Lung (tissue), 12 donors: ENCODE results near the gene CELSR3. TPM values are rescaled to one million over a fixed set of nuclear protein-coding genes. Genes with fewer than 3 reads are reported as not detected.

ENCODE experiments used
- ATAC-seq: fragments of 200-7000 bp; cut with Tn5 transposase; one replicate; pipeline ENCODE4 v1.9.1; 2020; ENCODE audit warnings: moderate number of reproducible peaks; ENCODE audit not compliant: insufficient read depth, low FRiP score
- DNase-seq, 3 donors: peaks; one replicate each; pipeline ENCODE4 v3.0.0-alpha.2; 2013 to 2017
- H3K27ac ChIP-seq, 2 donors: one replicate each; pipeline ENCODE4 v1.5.1; 2013; ENCODE audit warnings: mild to moderate bottlenecking in 2 of 2, moderate library complexity in 2 of 2, control low read depth in 1 of 2, inconsistent platforms in 1 of 2, low read depth in 1 of 2, low read length in 1 of 2
- H3K27me3 ChIP-seq, 3 donors: one replicate each; pipeline ENCODE4 v1.5.1; 2013; ENCODE audit warnings: low read length in 2 of 3; ENCODE audit not compliant: control insufficient read depth in 3 of 3, insufficient read depth in 3 of 3
- H3K36me3 ChIP-seq, 4 donors: one replicate each; pipeline ENCODE4 v1.5.1; 2013; ENCODE audit warnings: low read length in 4 of 4, mild to moderate bottlenecking in 1 of 4, moderate library complexity in 1 of 4; ENCODE audit not compliant: control insufficient read depth in 4 of 4, insufficient read depth in 4 of 4
- H3K4me1 ChIP-seq, 5 donors: one replicate each; pipeline ENCODE4 v1.5.1; 2013; ENCODE audit warnings: low read length in 5 of 5, mild to moderate bottlenecking in 2 of 5, moderate library complexity in 1 of 5; ENCODE audit not compliant: control insufficient read depth in 5 of 5, insufficient read depth in 5 of 5
- H3K4me3 ChIP-seq: one replicate; pipeline ENCODE4 v1.5.1; 2013; ENCODE audit warnings: mild to moderate bottlenecking, control low read depth, moderate library complexity
- H3K9ac ChIP-seq, 2 donors: one replicate each; pipeline ENCODE4 v1.5.1; 2013; ENCODE audit warnings: low read length in 2 of 2, control low read depth in 1 of 2; ENCODE audit not compliant: insufficient read depth in 1 of 2
- H3K9me3 ChIP-seq, 4 donors: one replicate each; pipeline ENCODE4 v1.5.1; 2013; ENCODE audit warnings: low read length in 3 of 4, mild to moderate bottlenecking in 1 of 4, moderate library complexity in 1 of 4; ENCODE audit not compliant: control insufficient read depth in 4 of 4, insufficient read depth in 3 of 4
- CTCF ChIP-seq: IDR thresholded peaks from 2 replicates; pipeline ENCODE4 v1.5.1; 2012; ENCODE audit warnings: mild to moderate bottlenecking; ENCODE audit errors: control extremely low read depth, extremely low read depth
- WGBS, 2 donors: extraction: QIAGEN DNeasy Blood & Tissue Kit; methylation state at CpG; one replicate each; pipeline ENCODE4 v1.1.7; 2013; 5-methylcytosine and 5-hydroxymethylcytosine counted together
- polyA plus RNA-seq, 2 donors: library from polyadenylated mRNA; stranded (reverse); fragments of 200-250 nt; gene quantifications; one replicate each; pipeline ENCODE4 v1.2.1, GENCODE V29; 2013
- total RNA-seq, 2 donors: library from RNA; depleted of rRNA in 1 of 2; stranded (reverse); fragments of >200 nt in 1 of 2; gene quantifications; one replicate each; pipeline ENCODE4 v1.2.1, GENCODE V29; 2014 to 2021
- donor health status: control.
- donor health status: control.
- donor health status: Bipolar disorder and iron deficiency.
- donor health status: healthy.
- donor health status: DM: yes; HTN: yes; CAD: no.

The CELSR3 gene
- total and polyA plus RNA-seq, 4 donors, result 0.71 to 2.0 (median 1.4) TPM

- H3K27me3 ChIP-seq, result no peaks in the 10 kb centered on the region
- TF ChIP-seq CTCF, result no peak
- peaks cover 25 to 73% (median 65%) of the 10 kb centered on the region in 4 donors for H3K36me3 ChIP-seq
- no peak overlapping the region for H3K27ac ChIP-seq
- no peak for ATAC-seq
- DNase-seq, result no peak
- H3K4me1 ChIP-seq, result peaks cover 0 to 15% (median 8%) of the 10 kb centered on the region in 5 donors
- 75 to 93% methylated on average over 2 of the region's 2 CpGs for WGBS, 2 donors
- H3K9me3 ChIP-seq, result no peaks in the 10 kb centered on the region
- H3K9ac ChIP-seq, result no peak overlapping the region
- H3K4me3 ChIP-seq, result no peak overlapping the region
These were observed 28.3 kb upstream of the CELSR3 start for GRCh38 chr3:48690846-48691458.

GRCh38 chr3:48689384-48689783 lies 26.7 kb upstream of the CELSR3 start:
- no peak overlapping the region for H3K27ac ChIP-seq
- TF ChIP-seq CTCF, result no peak
- H3K4me1 ChIP-seq, result peaks cover 0 to 8% (median 6%) of the 10 kb centered on the region in 5 donors
- no peak overlapping the region for H3K9ac ChIP-seq
- no peaks in the 10 kb centered on the region for H3K9me3 ChIP-seq
- H3K36me3 ChIP-seq, result peaks cover 25 to 64% (median 57%) of the 10 kb centered on the region in 4 donors
- DNase-seq, result no peak
- H3K27me3 ChIP-seq, result no peaks in the 10 kb centered on the region
- ATAC-seq, result no peak
- WGBS, 2 donors, result 81 to 87% methylated on average over 5 of the region's 5 CpGs
- H3K4me3 ChIP-seq, result no peak overlapping the region

GRCh38 chr3:48688737-48689075 lies 26.0 kb upstream of the CELSR3 start:
- H3K27ac ChIP-seq, result no peak overlapping the region
- no peak overlapping the region for H3K4me3 ChIP-seq
- DNase-seq (no peak), ATAC-seq (no peak)
- H3K4me1 ChIP-seq, result peaks cover 0 to 13% (median 12%) of the 10 kb centered on the region in 5 donors
- no peaks in the 10 kb centered on the region for H3K27me3 ChIP-seq
- TF ChIP-seq CTCF, result no peak
- no peak overlapping the region for H3K9ac ChIP-seq
- 94 to 100% methylated on average over 3 of the region's 3 CpGs for WGBS, 2 donors
- H3K9me3 ChIP-seq, result no peaks in the 10 kb centered on the region
- H3K36me3 ChIP-seq, result peaks cover 25 to 59% (median 52%) of the 10 kb centered on the region in 4 donors
